HG03520 (cell line): ENCODE data around the gene B4GALT3.
A peak's percentile ranks its signal among the peaks of the same experiment; 100 is the strongest.

Experiments
- ATAC-seq: cut with Tn5 transposase; IDR thresholded peaks from one replicate; pipeline ENCODE4 v1.9.1; 2021; ENCODE audit warnings: mild to moderate bottlenecking, moderate library complexity; ENCODE audit not compliant: unreplicated experiment

The B4GALT3 gene

DNA sequence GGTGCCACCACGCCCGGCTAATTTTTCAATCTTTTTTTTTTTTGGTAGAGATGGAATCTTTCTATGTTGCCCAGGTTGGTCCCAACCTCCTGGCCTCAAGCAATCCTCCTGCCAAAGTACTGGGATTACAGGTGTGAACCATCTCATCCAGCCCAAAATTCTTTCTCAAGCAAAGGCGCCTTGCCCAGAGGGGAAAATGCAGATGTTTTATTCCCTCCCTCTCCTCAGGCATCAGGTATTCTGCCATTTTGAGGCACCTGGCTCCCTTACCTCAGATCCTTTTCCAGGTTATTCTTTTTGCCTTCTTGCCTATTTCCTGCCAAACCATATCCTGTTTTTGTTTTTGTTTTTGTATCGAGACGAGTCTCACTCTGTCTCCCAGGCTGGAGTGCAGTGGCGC lies 11.1 kb upstream of the B4GALT3 start:
- ATAC-seq: no peak

DNA sequence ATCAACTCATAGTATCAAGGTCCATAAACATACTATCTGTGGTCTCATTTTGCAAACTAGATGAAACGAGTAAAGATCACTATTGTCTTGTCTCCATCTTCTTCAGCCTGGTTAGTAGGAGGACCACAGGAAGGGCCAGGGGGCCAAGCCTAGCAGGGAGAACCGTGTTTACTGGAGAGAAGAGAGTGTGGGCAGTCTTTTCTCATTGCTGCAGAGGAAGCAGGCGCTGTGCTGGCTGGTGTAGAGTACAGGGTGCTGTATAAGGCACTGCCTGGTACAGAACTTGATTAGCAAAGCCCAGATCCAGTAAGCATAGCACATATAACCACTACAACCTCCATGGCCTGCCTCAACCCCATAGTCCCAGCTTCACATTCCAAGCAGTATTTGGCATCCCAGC lies 10.0 kb upstream of the B4GALT3 start:
- ATAC-seq: no peak

GRCh38 chr1:161185732-161186311 lies 8.5 kb upstream of the B4GALT3 start:
- peak; percentile 32 for ATAC-seq

DNA sequence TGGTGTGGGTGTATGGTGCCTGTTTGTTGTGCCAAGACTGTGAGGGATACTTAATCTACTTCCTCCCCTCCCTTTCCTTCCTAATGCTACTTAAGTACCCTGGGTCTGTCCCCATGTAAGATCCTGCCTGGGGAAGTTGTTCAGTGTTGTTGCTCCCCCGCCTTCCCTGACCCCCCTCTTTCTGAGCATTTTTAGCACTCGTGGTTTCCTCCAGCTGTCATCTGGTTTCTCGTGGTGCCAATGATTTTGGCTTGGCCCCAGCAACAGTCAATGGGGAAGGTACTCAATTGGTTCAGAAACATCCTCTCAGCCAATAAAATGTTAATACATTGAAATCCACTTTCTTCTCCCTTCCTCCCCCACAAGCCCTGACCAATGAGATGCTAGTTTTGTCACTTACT lies 8.0 kb upstream of the B4GALT3 start:
- ATAC-seq: peak; percentile 64

DNA sequence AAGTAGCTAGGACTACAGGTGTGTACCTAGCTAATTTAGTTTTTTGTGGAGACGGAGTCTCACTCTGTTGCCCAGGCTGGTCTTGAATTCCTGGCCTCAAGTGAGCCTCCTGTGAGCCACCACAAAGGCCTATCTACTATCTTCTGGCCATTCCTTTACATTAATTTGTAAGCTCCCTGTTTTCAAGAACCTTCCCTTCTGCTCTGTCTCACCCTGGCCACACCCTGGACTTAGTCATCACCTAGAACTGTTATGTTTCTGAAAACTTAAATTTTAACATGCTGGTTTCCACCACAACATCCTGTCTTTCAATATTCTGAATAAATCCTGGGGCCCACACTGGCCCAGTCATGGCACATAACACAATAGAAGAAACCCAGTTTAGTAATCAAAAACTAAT lies 4.9 kb upstream of the B4GALT3 start:
- peak; percentile 39 for ATAC-seq

GRCh38 chr1:161180639-161181038 lies 3.3 kb upstream of the B4GALT3 start:
- no peak for ATAC-seq

GRCh38 chr1:161179698-161180097 lies 2.4 kb upstream of the B4GALT3 start:
- no peak for ATAC-seq

- no peak for ATAC-seq
Measured at GRCh38 chr1:161177936-161178244, 583 bp upstream of the B4GALT3 start.

DNA sequence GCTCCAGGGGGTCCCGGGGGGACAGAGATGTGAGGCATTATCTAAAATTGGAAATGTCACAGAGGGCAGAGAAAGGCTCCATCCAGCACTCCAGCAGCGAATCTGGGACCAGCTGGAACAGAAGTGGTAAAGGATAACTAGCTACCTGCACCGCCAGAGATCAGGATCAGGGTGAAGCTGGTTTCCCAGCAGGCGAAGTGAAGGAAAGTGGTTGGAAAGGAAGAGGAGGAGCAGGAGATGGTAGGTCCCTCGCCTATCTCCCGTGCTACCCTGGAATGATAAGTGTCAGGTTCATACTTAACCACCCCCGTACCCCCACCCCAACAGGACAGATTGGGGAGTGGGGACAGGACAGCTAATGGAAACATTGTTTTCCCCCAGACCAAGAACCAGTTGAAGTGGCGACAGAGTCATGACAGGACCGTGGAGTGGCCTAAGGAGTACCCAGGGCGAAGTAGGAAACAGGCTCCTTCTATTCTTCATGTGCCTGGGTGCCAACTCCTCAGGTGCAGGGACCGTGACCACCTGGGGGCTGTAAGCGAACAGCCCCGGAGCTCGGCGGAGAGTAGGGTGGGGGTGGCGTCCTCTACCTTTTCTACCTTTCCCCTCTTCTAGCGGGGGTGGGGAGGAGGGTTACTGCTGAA lies 717 bp downstream of the B4GALT3 start:
- peak; percentile 6 for ATAC-seq

GRCh38 chr1:161175771-161176453 lies 1.4 kb downstream of the B4GALT3 start:
- ATAC-seq: no peak

DNA sequence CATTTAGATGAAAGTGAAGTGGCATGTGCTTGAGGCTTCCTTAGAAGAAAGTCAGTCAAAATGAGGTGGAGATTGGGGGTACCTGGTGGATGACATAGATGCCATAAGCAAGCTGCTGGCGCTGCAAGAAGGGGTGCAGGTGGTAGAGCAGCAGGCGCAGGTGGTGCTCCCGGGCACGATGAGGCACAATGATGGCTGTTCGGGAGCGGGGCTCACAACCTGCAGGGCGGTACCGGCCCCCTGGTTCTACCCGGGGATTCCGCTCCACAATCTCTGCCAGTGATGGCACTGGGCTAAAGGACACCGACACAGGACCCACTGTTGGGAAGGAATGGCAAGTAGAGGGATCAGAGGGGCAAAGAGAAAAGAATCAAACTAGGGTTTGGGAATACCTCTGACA lies 2.4 kb downstream of the B4GALT3 start:
- no peak for ATAC-seq

GRCh38 chr1:161173711-161174110 lies 3.6 kb downstream of the B4GALT3 start:
- no peak for ATAC-seq

- ATAC-seq: no peak
Measured at GRCh38 chr1:161172776-161173376, 4.4 kb downstream of the B4GALT3 start.

DNA sequence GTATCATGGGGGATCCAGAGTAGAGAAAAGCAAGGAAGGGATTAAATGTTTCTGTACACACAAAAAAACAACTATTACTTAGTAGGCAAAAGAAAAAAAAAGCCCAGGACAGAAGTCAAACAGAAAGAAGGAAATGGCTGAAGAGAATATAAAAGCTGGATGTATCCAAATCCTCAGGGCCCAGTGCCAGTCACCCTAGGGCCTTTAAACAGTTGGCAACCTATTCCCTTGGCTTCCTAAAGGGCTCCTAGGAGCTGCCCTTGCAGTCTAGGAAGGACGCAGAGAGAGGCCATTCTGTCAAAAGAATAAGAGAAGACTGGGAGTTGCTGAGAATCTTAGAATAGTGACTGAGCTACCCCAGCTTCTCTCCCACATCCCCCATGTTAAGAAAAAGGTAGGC lies 5.0 kb downstream of the B4GALT3 start:
- no peak for ATAC-seq

GRCh38 chr1:161171696-161172095 lies 5.6 kb downstream of the B4GALT3 start:
- ATAC-seq: no peak

DNA sequence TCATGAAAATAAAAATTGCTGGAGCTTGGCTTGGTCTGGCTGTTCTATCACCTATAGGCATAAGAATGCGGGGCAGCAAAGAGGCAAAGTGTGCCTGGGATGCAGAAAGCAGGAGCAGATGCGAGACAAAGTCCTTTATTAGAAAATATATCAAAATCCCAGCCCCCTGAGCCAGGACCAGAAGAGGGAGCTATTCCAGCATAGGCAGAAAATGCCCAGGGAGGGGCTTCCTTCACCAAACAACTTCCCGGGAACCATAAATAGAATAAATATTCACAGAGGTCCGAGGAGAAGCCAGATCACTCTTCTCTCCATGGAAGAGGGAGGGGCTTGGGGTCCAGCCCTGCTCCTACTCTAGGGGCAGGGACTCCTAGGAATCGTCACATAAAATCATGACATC lies 6.1 kb downstream of the B4GALT3 start:
- no peak for ATAC-seq

DNA sequence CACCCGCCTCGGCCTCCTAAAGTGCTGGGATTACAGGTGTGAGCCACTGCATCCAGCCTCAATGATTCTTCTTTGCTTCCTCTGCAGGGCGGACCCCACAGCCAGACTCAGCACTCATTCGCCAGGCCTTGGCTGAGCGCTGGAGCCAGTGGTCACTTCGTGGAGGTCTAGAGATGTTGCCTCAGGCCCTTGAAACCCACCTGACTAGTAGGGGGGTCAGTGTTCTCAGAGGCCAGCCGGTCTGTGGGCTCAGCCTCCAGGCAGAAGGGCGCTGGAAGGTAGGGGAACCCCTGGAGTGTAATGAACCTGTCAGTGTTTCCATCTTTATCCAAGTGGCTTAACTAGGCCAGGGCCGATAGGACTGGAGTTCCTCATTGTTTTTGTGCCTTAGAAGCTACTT lies 8.4 kb downstream of the B4GALT3 start:
- no peak for ATAC-seq

GRCh38 chr1:161166669-161167548 lies 10.4 kb downstream of the B4GALT3 start:
- no peak for ATAC-seq

DNA sequence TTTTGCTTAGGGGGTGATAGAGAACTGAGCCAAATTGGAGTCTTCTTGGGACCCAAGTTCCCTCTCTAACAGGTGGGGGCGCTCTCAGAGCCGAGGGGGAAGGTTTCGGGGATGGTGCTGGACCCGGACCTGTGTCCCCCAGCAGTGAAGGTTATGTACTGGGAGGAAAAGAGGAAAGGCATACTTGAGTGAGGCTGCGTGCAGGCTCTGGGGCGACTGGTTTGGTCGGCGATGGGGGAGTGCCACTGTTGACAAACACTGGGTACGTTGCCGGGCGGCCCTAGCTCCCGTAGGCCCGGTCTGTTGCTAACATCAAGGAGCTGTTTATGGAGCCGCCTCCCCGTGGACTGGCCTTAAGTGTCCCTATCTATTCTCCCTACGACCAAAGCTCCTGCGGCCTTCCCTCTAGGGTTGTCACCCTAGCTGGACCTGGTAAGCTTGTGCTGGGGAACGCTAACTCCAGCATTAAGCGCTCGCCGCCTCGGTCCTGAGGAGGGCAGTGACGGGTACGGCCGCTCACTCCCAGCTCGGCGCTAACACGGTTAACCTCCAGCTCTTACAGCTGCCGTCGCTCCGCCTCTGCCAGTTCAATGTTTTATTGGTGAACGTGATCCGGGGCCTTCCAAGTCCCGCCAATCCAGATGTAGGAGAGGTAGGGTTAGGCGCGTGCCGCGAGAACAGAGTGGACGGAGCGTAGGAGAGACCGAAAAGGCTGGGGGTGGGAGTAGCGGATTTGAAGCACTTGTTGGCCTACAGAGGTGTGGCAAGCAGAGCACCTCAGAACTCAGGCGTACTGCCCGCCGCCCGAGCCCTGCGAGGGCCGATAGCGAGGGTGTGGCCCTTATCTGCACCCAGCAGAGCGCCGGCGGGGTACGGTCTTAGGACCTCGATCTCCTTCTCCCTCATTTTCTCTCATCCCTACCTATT lies 11.3 kb downstream of the B4GALT3 start, which contains the start of gene PPOX:
PPOX (plus strand) TSS at position 685 of the 927 bp plus-strand sequence. CDS start 422 bp downstream, outside the sequence.
- peak; percentile 87 for ATAC-seq
